SH-SY5Y (cell line): ENCODE results near the gene SRSF6.

ENCODE experiments used
- GATA2 ChIP-seq: IDR thresholded peaks from 2 replicates; pipeline ENCODE4 v1.6.1; 2011; ENCODE audit warnings: mild to moderate bottlenecking, low read depth, low read length
- GATA3 ChIP-seq: IDR thresholded peaks from 2 replicates; pipeline ENCODE4 v1.6.1; 2011; ENCODE audit warnings: low read depth, mild to moderate bottlenecking, low read length, moderate library complexity

Gene SRSF6

GRCh38 chr20:43461894-43462659 lies 4.4 kb downstream of the SRSF6 start:
- TF ChIP-seq GATA2 (no peak), GATA3 (no peak)

DNA sequence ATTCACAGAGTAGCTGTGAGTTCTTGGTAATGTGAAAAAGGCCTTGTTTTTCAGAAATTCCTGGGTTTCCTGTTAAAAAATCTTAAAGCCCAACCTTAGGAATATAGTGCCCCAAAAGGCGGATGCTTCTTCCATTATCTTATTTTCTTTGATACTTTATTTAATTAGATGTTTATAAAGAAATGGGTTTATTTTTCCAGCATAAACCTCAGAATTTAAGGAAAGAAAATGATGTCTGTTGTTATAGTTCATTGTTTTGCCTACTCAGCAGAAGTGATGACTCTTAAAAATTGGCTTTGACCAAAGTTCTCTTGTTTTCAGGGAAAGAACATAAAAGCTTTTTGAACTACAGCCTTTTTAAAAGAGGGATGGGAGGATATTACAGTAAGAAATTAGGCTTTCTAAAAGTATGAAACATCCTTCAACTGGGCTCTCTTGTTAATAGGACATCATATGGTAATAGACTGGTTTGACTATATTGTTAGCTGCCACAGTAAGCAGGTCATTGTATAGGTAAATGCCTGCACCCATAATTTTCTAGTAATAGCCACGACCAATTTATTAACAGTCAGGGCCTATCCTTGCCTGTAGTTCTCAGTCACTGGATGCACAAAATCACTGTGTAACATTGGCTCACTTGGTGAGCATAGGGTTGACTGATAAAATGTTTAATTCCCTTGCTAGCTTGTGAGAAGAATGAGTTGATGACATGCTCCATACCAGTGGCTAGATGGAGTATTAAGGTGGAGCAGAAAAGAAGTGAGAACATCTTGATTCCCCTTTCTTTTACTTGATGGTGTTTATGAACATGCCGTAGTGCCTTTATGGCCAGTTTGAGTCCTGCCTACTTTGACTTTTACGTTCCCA lies 5.2 kb downstream of the SRSF6 start:
- TF ChIP-seq GATA2, result no peak
- no peak for TF ChIP-seq GATA3

DNA sequence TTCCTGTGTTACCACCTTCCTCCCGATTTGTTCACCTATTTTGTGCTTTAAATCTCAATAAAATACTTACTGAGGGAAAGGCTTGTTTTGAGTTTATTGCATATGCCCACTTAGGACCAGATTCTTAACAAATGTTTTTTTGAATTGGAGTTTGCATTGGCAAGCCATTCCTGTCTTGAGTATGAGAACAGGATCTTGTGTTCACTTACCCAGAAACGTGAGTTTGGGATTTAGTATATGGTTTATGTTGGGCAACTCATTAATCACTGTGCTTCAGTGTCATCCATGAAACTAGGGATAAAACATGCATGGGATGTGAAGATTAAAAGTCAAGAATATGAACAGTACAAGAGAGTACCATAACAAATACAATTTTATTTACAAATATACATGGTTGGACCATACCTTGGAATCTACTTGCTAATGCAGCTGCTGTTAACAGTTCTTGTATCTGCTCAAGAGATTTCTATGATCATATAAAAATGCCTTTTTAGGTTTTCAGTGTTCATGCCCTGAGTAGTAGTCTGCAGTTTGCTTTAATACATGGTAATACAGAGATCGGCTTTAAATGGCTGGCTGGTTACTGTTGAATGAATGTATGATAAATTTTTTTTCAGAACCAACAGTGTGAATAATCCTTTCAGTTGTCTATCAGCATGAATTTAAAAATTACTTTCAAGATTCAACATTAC lies 6.0 kb downstream of the SRSF6 start:
- TF ChIP-seq GATA3 (no peak), GATA2 (no peak)

DNA sequence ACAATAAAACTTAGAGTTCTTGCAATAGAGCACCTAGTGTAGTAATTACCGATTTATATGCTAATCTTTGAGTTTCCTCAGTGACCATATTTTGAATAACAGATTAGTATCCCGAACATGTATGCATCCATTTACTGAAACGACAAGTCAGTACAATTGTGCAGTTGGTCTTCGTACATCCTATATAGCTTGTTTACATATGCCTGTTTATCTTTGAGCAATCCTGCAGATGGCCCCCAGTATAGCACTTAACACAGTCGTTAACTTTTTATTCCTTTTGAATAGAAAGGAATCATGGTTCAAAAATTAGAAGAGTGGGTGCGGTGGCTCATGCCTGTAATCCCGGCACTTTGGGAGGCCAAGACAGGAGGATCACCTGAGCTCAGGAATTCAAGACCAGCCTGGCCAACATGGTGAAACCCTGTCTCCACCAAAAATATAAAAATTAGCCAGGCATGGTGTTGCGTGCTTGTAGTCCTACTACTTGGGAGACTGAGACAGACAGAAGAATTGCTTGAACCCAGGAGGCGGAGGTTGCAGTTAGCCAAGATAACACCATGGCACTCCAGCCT lies 6.6 kb downstream of the SRSF6 start:
- no peak for TF ChIP-seq GATA2
- no peak for TF ChIP-seq GATA3

DNA sequence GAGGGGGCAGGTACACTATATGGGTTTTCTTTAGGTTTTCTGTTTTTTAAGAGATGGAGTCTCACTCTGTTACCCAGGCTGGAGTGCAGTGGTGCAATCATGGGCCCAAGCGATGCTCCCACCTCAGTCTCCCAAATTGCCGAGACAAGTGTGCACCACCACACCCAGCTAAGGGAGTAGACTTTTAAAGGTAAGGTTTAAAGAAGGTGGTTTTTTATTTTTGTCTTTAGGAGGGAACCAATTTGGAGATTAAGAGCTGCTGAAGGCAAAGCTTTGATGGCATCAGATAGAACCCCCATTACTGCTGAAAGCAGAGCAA lies 7.9 kb downstream of the SRSF6 start:
- TF ChIP-seq GATA3 (no peak), GATA2 (no peak)

GRCh38 chr20:43467589-43467988 lies 9.9 kb downstream of the SRSF6 start:
- TF ChIP-seq GATA2 (no peak), GATA3 (no peak)

DNA sequence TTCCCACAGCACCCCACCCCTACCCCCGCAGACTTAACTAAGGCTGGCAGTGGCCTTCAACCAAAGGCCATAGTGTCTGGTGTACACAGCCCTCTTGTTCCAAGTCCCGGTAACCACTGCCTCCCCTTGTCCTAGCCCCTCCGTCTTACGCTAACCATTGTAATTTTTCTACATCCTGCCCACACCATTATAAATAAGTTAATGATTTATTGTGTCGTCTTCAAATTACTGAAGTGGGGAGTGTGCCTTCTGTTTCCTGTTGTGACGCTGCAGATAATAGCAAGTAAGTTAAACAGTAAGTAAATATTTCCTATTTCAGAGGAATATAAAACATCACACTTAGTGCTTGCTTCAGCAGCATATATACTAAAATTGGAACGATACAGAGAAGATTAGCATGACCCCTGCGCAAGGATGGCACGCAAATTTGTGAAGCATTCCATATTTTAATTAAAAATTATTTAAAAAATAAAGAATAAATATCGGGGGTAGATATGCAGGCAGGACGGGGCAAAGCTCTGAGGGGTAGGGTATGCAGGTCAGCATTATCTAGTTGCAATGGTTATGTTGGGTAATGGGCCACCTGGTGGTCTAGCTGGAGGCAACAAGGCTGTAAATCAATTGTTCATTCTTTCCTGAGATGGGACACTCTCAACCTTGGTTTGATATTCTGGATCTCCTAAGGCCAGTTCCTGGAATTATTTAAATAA lies 15.1 kb downstream of the SRSF6 start:
- no peak for TF ChIP-seq GATA3
- no peak for TF ChIP-seq GATA2

- TF ChIP-seq GATA2 (no peak), GATA3 (no peak)
Observed at GRCh38 chr20:43473381-43473704, 15.6 kb downstream of the SRSF6 start.

- TF ChIP-seq GATA2 (no peak), GATA3 (no peak)
Observed at GRCh38 chr20:43477193-43477592, 19.5 kb downstream of the SRSF6 start.

DNA sequence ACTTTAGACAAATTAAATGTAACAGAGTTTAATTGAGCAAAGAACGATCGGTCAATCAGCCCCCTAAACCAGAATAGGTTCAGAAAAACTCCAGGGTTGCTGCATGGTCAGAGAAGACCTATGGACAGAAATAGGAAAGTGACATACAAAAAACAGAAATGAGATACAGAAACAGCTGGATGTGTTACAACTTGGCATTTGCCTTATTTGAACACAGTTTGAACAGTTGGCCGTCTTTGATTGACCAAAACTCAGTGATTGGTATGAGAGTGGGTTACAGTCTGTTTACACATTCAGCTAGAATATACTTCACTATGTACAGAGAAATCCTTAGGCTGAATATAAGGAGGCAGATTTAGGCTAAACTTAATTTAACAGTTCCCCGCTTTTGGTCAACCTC lies 19.9 kb downstream of the SRSF6 start:
- TF ChIP-seq GATA3 (no peak), GATA2 (no peak)

DNA sequence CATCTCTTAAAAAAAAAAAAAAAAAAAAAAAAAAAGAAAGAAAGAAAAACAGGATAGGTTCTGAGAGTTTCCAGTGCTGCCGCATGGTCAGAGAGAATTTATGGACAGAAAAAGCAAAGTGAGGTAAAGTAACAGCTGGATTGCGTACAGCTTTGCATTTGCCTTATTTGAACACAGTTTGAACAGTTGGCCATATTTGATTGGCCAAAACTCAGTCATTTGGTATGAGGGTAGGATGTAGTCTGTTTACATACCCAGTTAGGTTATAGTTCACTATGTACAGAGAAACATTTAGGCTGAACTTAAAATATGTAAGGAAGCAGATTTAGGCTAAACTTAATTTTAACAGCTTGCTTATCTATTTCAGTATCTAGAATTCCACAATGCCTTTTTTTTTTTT lies 32.3 kb downstream of the SRSF6 start:
- TF ChIP-seq GATA2 (no peak), GATA3 (no peak)

DNA sequence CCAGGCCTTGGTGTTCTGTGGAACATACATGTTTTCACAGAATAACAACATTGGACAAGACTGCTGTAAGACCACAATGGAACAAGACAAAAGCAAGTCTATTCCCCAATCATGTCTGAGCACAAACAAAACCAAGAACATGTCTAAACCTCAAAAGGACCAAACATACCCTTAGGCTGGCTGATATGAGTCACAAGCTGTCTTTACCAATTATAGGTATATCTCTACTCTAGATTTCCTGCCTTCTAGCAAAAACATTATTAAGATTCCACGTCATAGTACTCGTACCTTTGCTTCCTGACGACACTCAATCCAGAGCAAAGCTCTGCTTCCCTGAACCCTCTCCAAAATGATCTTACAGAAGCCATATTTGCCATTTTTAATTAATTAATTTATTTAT lies 34.4 kb downstream of the SRSF6 start:
- TF ChIP-seq GATA2, result no peak
- TF ChIP-seq GATA3, result no peak

DNA sequence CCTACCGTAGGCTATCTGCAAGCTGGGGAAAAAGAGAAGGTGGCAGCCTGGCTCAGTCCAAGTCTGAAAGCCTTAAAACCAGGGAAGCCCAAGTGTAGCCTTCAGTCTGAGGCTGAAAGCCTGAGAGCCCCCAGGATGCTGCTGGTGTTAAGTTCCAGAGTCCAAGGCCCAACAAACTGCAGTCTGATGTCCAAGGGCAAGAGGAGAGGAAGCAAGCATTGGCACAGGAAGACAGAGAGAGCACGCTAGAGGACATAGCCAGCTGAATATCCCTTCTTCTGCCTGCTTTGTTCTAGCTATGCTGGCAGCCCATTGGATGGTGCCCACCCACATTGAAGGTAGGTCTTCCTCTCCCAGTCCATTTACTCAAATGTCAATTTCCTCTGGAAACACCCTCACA lies 37.7 kb downstream of the SRSF6 start:
- no peak for TF ChIP-seq GATA2
- no peak for TF ChIP-seq GATA3

DNA sequence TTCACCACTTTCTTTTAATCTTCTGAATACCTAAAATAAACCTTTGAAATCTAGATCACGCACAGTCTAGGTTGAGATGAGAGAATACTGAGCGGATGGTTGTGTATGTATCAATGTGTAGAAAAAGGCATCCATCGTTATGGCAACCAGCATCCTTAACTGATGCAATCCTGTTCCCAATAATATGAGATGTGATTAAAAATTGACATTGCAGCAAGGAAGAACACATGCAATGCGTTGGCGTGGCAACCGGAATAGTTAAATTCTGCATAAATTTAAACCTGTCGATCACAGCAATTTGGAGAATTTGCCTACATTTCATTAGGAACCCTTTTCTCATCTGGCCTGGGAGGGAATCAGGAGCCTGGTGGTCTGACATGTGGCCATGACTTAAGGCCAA lies 48.5 kb downstream of the SRSF6 start:
- no peak for TF ChIP-seq GATA3
- TF ChIP-seq GATA2, result no peak
